ENCODE data around the gene CD6.

CD6 gene

GRCh38 chr11:61026121-61027031 lies 54.9 kb downstream of the CD6 start:
- no peak for DNase-seq (ENCODE audit: low read depth)

- DNase-seq (ENCODE audit: low read depth), result no peak
Measured at GRCh38 chr11:61027141-61027840, 55.8 kb downstream of the CD6 start.

GRCh38 chr11:61028135-61028729 lies 56.8 kb downstream of the CD6 start:
- no peak for DNase-seq (ENCODE audit: low read depth)

- DNase-seq (ENCODE audit: low read depth), result no peak
Measured at GRCh38 chr11:61032824-61033223, 61.3 kb downstream of the CD6 start.

GRCh38 chr11:61033417-61033816 lies 61.9 kb downstream of the CD6 start:
- no peak for DNase-seq (ENCODE audit: low read depth)

- DNase-seq (ENCODE audit: low read depth), result no peak
Measured at GRCh38 chr11:61034111-61034510, 62.6 kb downstream of the CD6 start.

GRCh38 chr11:61034704-61035525 lies 63.4 kb downstream of the CD6 start:
- DNase-seq (ENCODE audit: low read depth), result no peak

GRCh38 chr11:61035526-61035835 lies 64.0 kb downstream of the CD6 start:
- DNase-seq (ENCODE audit: low read depth), result no peak

GRCh38 chr11:61037441-61038093 lies 66.1 kb downstream of the CD6 start:
- no peak for DNase-seq (ENCODE audit: low read depth)

- DNase-seq (ENCODE audit: low read depth), result no peak
Measured at GRCh38 chr11:61039916-61040315, 68.4 kb downstream of the CD6 start.

- DNase-seq (ENCODE audit: low read depth), result no peak
Measured at GRCh38 chr11:61041755-61042518, 70.5 kb downstream of the CD6 start.

GRCh38 chr11:61042537-61042936 lies 71.1 kb downstream of the CD6 start:
- no peak for DNase-seq (ENCODE audit: low read depth)

- DNase-seq (ENCODE audit: low read depth), result no peak
Measured at GRCh38 chr11:61042961-61043540, 71.6 kb downstream of the CD6 start.

GRCh38 chr11:61045271-61045670 lies 73.8 kb downstream of the CD6 start:
- DNase-seq (ENCODE audit: low read depth), result no peak

- DNase-seq (ENCODE audit: low read depth), result no peak
Measured at GRCh38 chr11:61046833-61047232, 75.4 kb downstream of the CD6 start.

- DNase-seq (ENCODE audit: low read depth), result no peak
Measured at GRCh38 chr11:61048368-61049062, 77.0 kb downstream of the CD6 start.

- no peak for DNase-seq (ENCODE audit: low read depth)
Measured at GRCh38 chr11:61049063-61049377, 77.5 kb downstream of the CD6 start.

- no peak for DNase-seq (ENCODE audit: low read depth)
Measured at GRCh38 chr11:61049859-61050258, 78.4 kb downstream of the CD6 start.

- DNase-seq (ENCODE audit: low read depth), result no peak
Measured at GRCh38 chr11:61052182-61052972, 80.9 kb downstream of the CD6 start.

Measured in stimulated activated CD8-positive, alpha-beta memory T cell treated with anti-CD3 and anti-CD28 coated beads, Interleukin-7, amount 100 ng/mL, for 24 hours (primary cell).